AG09309 (cell line): Measurements from ENCODE around the gene LRRC28.
"Not testable (repeated sequence)": the region's sequence is repeated elsewhere in the genome, so short reads cannot be mapped to it uniquely, and the experiment has no call there.

Experiments
- DNase-seq: peaks from one replicate; pipeline ENCODE4 v3.0.0-alpha.2; 2010; ENCODE audit warnings: low read depth
- H3K4me3 ChIP-seq: 2 replicates; pipeline ENCODE4 v1.5.1; 2011; ENCODE audit warnings: mild to moderate bottlenecking, low read depth, low read length, moderate library complexity; ENCODE audit not compliant: control insufficient read depth
- TF ChIP-seq, protein P1 (sequence below): IDR thresholded peaks from 2 replicates; pipeline ENCODE4 v1.5.1; 2011; ENCODE audit warnings: mild to moderate bottlenecking, low read depth, low read length, inconsistent platforms; ENCODE audit not compliant: insufficient read depth, control insufficient read depth; ENCODE audit errors: missing control alignments

Gene LRRC28

GRCh38 chr15:99393641-99394040 lies 142.4 kb downstream of the LRRC28 start:
- no peak overlapping the region for H3K4me3 ChIP-seq
- DNase-seq: no peak
- TF ChIP-seq, protein P1, sequence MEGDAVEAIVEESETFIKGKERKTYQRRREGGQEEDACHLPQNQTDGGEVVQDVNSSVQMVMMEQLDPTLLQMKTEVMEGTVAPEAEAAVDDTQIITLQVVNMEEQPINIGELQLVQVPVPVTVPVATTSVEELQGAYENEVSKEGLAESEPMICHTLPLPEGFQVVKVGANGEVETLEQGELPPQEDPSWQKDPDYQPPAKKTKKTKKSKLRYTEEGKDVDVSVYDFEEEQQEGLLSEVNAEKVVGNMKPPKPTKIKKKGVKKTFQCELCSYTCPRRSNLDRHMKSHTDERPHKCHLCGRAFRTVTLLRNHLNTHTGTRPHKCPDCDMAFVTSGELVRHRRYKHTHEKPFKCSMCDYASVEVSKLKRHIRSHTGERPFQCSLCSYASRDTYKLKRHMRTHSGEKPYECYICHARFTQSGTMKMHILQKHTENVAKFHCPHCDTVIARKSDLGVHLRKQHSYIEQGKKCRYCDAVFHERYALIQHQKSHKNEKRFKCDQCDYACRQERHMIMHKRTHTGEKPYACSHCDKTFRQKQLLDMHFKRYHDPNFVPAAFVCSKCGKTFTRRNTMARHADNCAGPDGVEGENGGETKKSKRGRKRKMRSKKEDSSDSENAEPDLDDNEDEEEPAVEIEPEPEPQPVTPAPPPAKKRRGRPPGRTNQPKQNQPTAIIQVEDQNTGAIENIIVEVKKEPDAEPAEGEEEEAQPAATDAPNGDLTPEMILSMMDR: no peak

DNA sequence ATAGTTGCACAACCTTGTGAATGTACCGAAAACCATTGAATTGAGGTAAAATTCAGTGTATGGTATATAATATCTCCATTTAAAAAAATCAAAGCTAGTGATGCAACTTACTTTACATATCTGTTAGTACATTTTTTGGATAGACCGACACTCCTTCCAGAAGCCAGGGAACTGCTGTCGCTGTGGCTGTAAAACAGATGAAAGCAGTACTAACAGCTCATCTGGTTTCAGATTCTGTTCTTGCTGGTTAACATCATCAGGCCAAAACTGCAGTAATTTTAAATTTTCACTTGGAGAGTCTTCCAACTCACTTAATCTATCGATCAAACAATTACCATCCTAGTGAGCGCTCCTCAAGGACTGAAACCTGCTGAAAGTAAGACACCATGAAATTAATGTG lies 145.1 kb downstream of the LRRC28 start:
- no peak overlapping the region for H3K4me3 ChIP-seq
- TF ChIP-seq, protein P1: no peak
- no peak for DNase-seq

DNA sequence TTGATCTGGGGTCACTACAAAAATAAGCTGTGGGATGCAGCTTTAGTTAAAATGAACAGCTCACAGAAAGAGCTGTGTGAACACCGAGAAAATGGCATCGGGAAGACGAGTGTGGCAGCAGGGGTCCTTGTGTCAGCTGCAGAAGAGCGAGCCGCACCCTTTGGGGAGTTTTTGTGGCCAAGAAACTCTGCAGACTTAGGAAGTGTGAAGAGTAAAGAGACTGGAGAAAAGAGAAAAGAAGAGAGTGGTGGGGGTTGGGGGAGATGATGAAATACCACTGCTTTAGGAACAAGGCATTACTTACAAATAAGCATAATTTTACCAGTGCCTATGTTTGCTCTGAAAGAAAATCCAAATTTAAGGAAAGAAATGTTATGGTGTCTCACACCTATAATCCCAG lies 147.8 kb downstream of the LRRC28 start:
- H3K4me3 ChIP-seq: no peak overlapping the region
- TF ChIP-seq, protein P1: no peak
- no peak for DNase-seq

- no peak overlapping the region for H3K4me3 ChIP-seq
- no peak for DNase-seq
- TF ChIP-seq, protein P1: no peak
These were observed 148.3 kb downstream of the LRRC28 start for GRCh38 chr15:99399618-99400017.

DNA sequence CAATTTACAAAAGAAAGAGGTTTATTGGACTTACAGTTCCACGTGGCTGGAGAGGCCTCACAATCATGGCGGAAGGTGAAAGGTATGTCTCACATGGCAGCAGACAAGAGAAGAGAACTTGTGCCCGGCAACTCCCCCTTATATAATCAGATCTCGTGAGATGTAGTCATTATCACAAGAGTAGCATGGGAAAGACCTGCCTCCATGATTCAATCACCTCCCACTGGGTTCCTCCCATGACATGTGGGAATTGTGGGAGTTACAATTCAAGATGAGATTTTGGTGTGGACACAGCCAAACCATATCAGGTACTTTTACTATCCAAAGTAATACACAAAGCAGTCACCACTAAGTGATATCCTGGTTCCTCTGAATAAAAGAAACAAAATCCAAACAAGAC lies 149.9 kb downstream of the LRRC28 start:
- H3K4me3 ChIP-seq, DNase-seq: not testable (repeated sequence)

GRCh38 chr15:99402014-99402729 lies 150.9 kb downstream of the LRRC28 start:
- TF ChIP-seq, protein P1: no peak

GRCh38 chr15:99403597-99403996 lies 152.3 kb downstream of the LRRC28 start:
- TF ChIP-seq, protein P1: no peak
- DNase-seq: no peak
- no peak overlapping the region for H3K4me3 ChIP-seq

More at GRCh38 chr15:99402014-99402729, 150.9 kb downstream of the LRRC28 start:
- H3K4me3 ChIP-seq: no peak overlapping the region
- DNase-seq: no peak
